Gastroesophageal sphincter (tissue), 3 donors: ENCODE data around the gene TBC1D19.

Experiments used
- CTCF ChIP-seq, 4 experiments: fragments of 200-600 bp in 2 of 4; fragments of 450-650 bp in 2 of 4; sonication (generic) in 1 of 4; IDR thresholded peaks; one replicate each; pipeline ENCODE4 v1.5.1; 2017 to 2019; ENCODE audit warnings: antibody characterized with exemption in 4 of 4, mild to moderate bottlenecking in 2 of 4, moderate library complexity in 2 of 4
- EP300 ChIP-seq: sonication (generic); formaldehyde crosslinking; IDR thresholded peaks from one replicate; pipeline ENCODE4 v1.6.1; 2017; ENCODE audit warnings: antibody characterized with exemption, mild to moderate bottlenecking
- POLR2A ChIP-seq, 2 donors: fragments of 450-650 bp; IDR thresholded peaks; one replicate each; pipeline ENCODE4 v1.6.1; 2017; ENCODE audit warnings: antibody characterized with exemption in 2 of 2, mild to moderate bottlenecking in 2 of 2, moderate library complexity in 1 of 2
- POLR2AphosphoS5 ChIP-seq: sonication (generic); formaldehyde crosslinking; IDR thresholded peaks from one replicate; pipeline ENCODE4 v1.6.1; 2017; ENCODE audit warnings: antibody characterized with exemption

- TF ChIP-seq CTCF (IDR thresholded peaks at IDR 0.05) (no peak), POLR2A (IDR thresholded peaks at IDR 0.05) (no peak), POLR2AphosphoS5 (no peak), EP300 (no peak)
Observed at GRCh38 chr4:26729547-26729946, 145.7 kb downstream of the TBC1D19 start.
